C4-2B (cell line): ENCODE data around the gene METTL24.

Experiments
- CTCF ChIP-seq: fragments of 450-650 bp; conservative IDR thresholded peaks from 2 replicates; pipeline ENCODE4 v1.5.1; 2017; ENCODE audit warnings: mild to moderate bottlenecking
- ZFX ChIP-seq: fragments of 450-650 bp; IDR thresholded peaks from 2 replicates; pipeline ENCODE4 v1.6.1; 2017

GRCh38 chr6:110363748-110364147, 5.6 kb upstream of the METTL24 start:
- TF ChIP-seq CTCF (no peak), ZFX (no peak)
